HCT116 (cell line): ENCODE results near the gene GABBR2. TPM values are rescaled to one million over a fixed set of nuclear protein-coding genes. Genes with fewer than 3 reads are reported as not detected.

Experiments used
- ATAC-seq: fragments of 200-7000 bp; cut with Tn5 transposase; 2 replicates; pipeline ENCODE4 v1.9.1; 2020; ENCODE audit warnings: mild to moderate bottlenecking, moderate library complexity
- BruUV-seq: library from RNA; stranded (reverse); fragments of 400-500 nt; replicated peaks from 2 replicates; lab custom pipeline; 2021; lab: Mats Ljungman, UMichigan
- CTCF ChIA-PET: fragments of 300-600 bp; sonication (Branson Sonifier 250); formaldehyde crosslinking; loops from one replicate; lab custom pipeline; 2021; ENCODE audit warnings: antibody characterized with exemption; lab: Charles Lee
- POLR2A ChIA-PET: fragments of 300-600, 350-600 bp; sonication (Branson Sonifier 250); formaldehyde crosslinking; loops from one replicate; lab custom pipeline; 2021; ENCODE audit warnings: antibody characterized with exemption; lab: Charles Lee
- RAD21 ChIA-PET, 2 experiments: fragments of 300-600 bp; sonication (Branson Sonifier 250); formaldehyde crosslinking; loops; one replicate each; lab custom pipeline; 2023; ENCODE audit warnings: low total read pairs in 2 of 2; ENCODE audit not compliant: uncharacterized antibody in 2 of 2, unreplicated experiment in 2 of 2, low non-redundant PET in 1 of 2; lab: Charles Lee
- DNase-seq: peaks from one replicate; pipeline ENCODE4 v3.0.0-alpha.2; 2010; ENCODE audit warnings: low read depth, low spot score
- H2AFZ ChIP-seq: fragments of 200-600 bp; shearing (Covaris generic), sonication (generic); 2 replicates; pipeline ENCODE4 v1.6.1; 2017; ENCODE audit warnings: low read depth, mixed run types, mixed read lengths, antibody characterized with exemption, low read length; ENCODE audit not compliant: poor library complexity, severe bottlenecking
- H3K27ac ChIP-seq: 2 replicates; pipeline ENCODE4 v1.5.1; 2012; ENCODE audit warnings: low read depth, low read length
- H3K27me3 ChIP-seq: fragments of 200-600 bp; sonication (generic); 2 replicates; pipeline ENCODE4 v1.6.1; 2016; ENCODE audit warnings: mixed run types, low read length, mixed read lengths; ENCODE audit not compliant: insufficient read depth
- H3K36me3 ChIP-seq, 2 experiments: fragments of 200-500 bp in 1 of 2; fragments of 200-600 bp in 1 of 2; sonication (Bioruptor generic) in 1 of 2; sonication (generic) in 1 of 2; 2 replicates each; pipeline versions ENCODE4 v1.5.1 to v1.6.1; 2014 to 2016; ENCODE audit warnings: low read length in 2 of 2, inconsistent platforms in 1 of 2, mixed read lengths in 1 of 2, mixed run types in 1 of 2; ENCODE audit not compliant: insufficient read depth in 2 of 2, control insufficient read depth in 1 of 2
- H3K4me1 ChIP-seq, 2 experiments: fragments of 200-600 bp in 1 of 2; sonication (generic) in 1 of 2; 2 replicates each; pipeline versions ENCODE4 v1.5.1 to v1.6.1; 2012 to 2017; ENCODE audit warnings: low read length in 2 of 2, inconsistent platforms in 1 of 2, mild to moderate bottlenecking in 1 of 2, mixed read lengths in 1 of 2, mixed run types in 1 of 2, moderate library complexity in 1 of 2; ENCODE audit not compliant: insufficient read depth in 2 of 2, control insufficient read depth in 1 of 2
- H3K4me2 ChIP-seq: fragments of 200-600 bp; sonication (generic); 2 replicates; pipeline ENCODE4 v1.6.1; 2017; ENCODE audit warnings: mixed run types, low read length, mixed read lengths
- H3K4me3 ChIP-seq, 2 experiments: fragments of 200-600 bp in 1 of 2; sonication (generic) in 1 of 2; replicated peaks in 1 of 2; 2 replicates each; pipeline ENCODE4 v1.5.1; 2011 to 2016; ENCODE audit warnings: low read length in 2 of 2, control low read depth in 1 of 2, low read depth in 1 of 2, mild to moderate bottlenecking in 1 of 2, mixed read lengths in 1 of 2, mixed run types in 1 of 2
- H3K79me2 ChIP-seq: fragments of 200-600 bp; sonication (generic); 2 replicates; pipeline ENCODE4 v1.6.1; 2017; ENCODE audit warnings: mild to moderate bottlenecking, mixed run types, low read length, moderate library complexity, mixed read lengths; ENCODE audit not compliant: insufficient read depth
- H3K9ac ChIP-seq: fragments of 200-600 bp; sonication (generic); 2 replicates; pipeline ENCODE4 v1.6.1; 2016; ENCODE audit warnings: low read length, mixed read lengths
- H3K9me2 ChIP-seq: fragments of 200-600 bp; sonication (generic), shearing (Covaris generic); 2 replicates; pipeline ENCODE4 v1.6.1; 2017; ENCODE audit warnings: mixed run types, mild to moderate bottlenecking, moderate library complexity; ENCODE audit not compliant: insufficient read depth
- H3K9me3 ChIP-seq, 2 experiments: fragments of 200-500 bp in 1 of 2; fragments of 200-600 bp in 1 of 2; sonication (Bioruptor generic) in 1 of 2; sonication (generic) in 1 of 2; 2 replicates each; pipeline ENCODE4 v1.6.1; 2014 to 2017; ENCODE audit warnings: low read length in 2 of 2, mixed read lengths in 2 of 2, inconsistent platforms in 1 of 2, low read depth in 1 of 2, mild to moderate bottlenecking in 1 of 2, mixed run types in 1 of 2, moderate library complexity in 1 of 2; ENCODE audit not compliant: control insufficient read depth in 1 of 2, insufficient read depth in 1 of 2
- H4K20me1 ChIP-seq: fragments of 200-600 bp; sonication (generic), shearing (Covaris generic); 2 replicates; pipeline ENCODE4 v1.6.1; 2017; ENCODE audit warnings: mixed run types, mild to moderate bottlenecking, moderate library complexity; ENCODE audit not compliant: insufficient read depth
- CBX3 ChIP-seq: IDR thresholded peaks from 2 replicates; pipeline ENCODE4 v1.6.1; 2012; ENCODE audit warnings: low read depth
- EGR1 ChIP-seq: IDR thresholded peaks from 2 replicates; pipeline ENCODE4 v1.6.1; 2012; ENCODE audit warnings: low read depth
- ELF1 ChIP-seq: IDR thresholded peaks from 2 replicates; pipeline ENCODE4 v1.6.1; 2012; ENCODE audit warnings: low read depth, borderline replicate concordance
- EZH2 ChIP-seq: fragments of 200-600 bp; sonication (generic); IDR thresholded peaks from 2 replicates; pipeline ENCODE4 v1.6.1; 2017; ENCODE audit warnings: antibody characterized with exemption, mixed run types
- EZH2phosphoT487 ChIP-seq: fragments of 200-600 bp; IDR thresholded peaks from 2 replicates; pipeline ENCODE4 v1.6.1; 2018; ENCODE audit warnings: antibody characterized with exemption, borderline replicate concordance
- JUND ChIP-seq: IDR thresholded peaks from 2 replicates; pipeline ENCODE4 v1.6.1; 2012
- POLR2A ChIP-seq: IDR thresholded peaks from 2 replicates; pipeline ENCODE4 v1.7.0; 2011; ENCODE audit warnings: borderline replicate concordance; ENCODE audit not compliant: insufficient read depth, insufficient read length; ENCODE audit errors: extremely low read depth
- REST ChIP-seq: IDR thresholded peaks from 2 replicates; pipeline ENCODE4 v1.6.1; 2012; ENCODE audit warnings: low read depth
- SP1 ChIP-seq: IDR thresholded peaks from 2 replicates; pipeline ENCODE4 v1.6.1; 2012; ENCODE audit warnings: low read depth
- ZFX ChIP-seq: fragments of 450-650 bp; IDR thresholded peaks from 2 replicates; pipeline ENCODE4 v1.6.1; 2017
- intact Hi-C: fragments of 100-400 bp; cut with micrococcal nuclease; formaldehyde crosslinking; loops from 2 replicates; pipeline ENCODE4 v1.10.0; 2022
- total RNA-seq: library from RNA; stranded (reverse); gene quantifications from one replicate; pipeline ENCODE4 v1.2.1, GENCODE V29; 2021; ENCODE audit not compliant: unreplicated experiment
- TF ChIP-seq, protein P1 (sequence below): IDR thresholded peaks from 2 replicates; pipeline ENCODE4 v1.6.1; 2011; ENCODE audit warnings: mild to moderate bottlenecking, low read length, moderate library complexity; ENCODE audit not compliant: insufficient replicate concordance; ENCODE audit errors: extremely low read depth
- TF ChIP-seq, protein P2 (sequence below): IDR thresholded peaks from 2 replicates; pipeline ENCODE4 v1.6.1; 2012
- TF ChIP-seq, protein P3 (sequence below), 3 experiments: fragments of 200-600 bp in 1 of 3; sonication (generic) in 1 of 3; IDR thresholded peaks in 2 of 3; conservative IDR thresholded peaks in 1 of 3; 2 replicates each; pipeline ENCODE4 v1.5.1; 2012 to 2017; ENCODE audit warnings: low read depth in 2 of 3, low read length in 2 of 3, antibody characterized with exemption in 1 of 3, borderline replicate concordance in 1 of 3, control low read depth in 1 of 3, mild to moderate bottlenecking in 1 of 3, mixed read lengths in 1 of 3, mixed run types in 1 of 3, moderate library complexity in 1 of 3; ENCODE audit not compliant: insufficient read depth in 1 of 3

The GABBR2 gene
- total RNA-seq, 1 experiment from 2014 or later: 0.15 TPM

GRCh38 chr9:98295824-98296223 lies 412.9 kb downstream of the GABBR2 start:
- no peak overlapping the region for H3K4me2 ChIP-seq
- no peaks in the 10 kb centered on the region for H3K27me3 ChIP-seq
- RAD21 ChIA-PET: no interaction called here
- H4K20me1 ChIP-seq: no peaks in the 10 kb centered on the region
- CTCF ChIA-PET: no interaction called here
- H3K27ac ChIP-seq: no peak overlapping the region
- H3K9me2 ChIP-seq: no peaks in the 10 kb centered on the region
- no peak for DNase-seq
- no peaks in the 10 kb centered on the region for H3K79me2 ChIP-seq
- H3K9me3 ChIP-seq: no peaks in the 10 kb centered on the region
- no peak overlapping the region for H3K9ac ChIP-seq
- no peak for TF ChIP-seq ZFX
- no peak for TF ChIP-seq REST
- TF ChIP-seq, protein P1, sequence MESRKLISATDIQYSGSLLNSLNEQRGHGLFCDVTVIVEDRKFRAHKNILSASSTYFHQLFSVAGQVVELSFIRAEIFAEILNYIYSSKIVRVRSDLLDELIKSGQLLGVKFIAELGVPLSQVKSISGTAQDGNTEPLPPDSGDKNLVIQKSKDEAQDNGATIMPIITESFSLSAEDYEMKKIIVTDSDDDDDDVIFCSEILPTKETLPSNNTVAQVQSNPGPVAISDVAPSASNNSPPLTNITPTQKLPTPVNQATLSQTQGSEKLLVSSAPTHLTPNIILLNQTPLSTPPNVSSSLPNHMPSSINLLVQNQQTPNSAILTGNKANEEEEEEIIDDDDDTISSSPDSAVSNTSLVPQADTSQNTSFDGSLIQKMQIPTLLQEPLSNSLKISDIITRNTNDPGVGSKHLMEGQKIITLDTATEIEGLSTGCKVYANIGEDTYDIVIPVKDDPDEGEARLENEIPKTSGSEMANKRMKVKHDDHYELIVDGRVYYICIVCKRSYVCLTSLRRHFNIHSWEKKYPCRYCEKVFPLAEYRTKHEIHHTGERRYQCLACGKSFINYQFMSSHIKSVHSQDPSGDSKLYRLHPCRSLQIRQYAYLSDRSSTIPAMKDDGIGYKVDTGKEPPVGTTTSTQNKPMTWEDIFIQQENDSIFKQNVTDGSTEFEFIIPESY: no peak
- TF ChIP-seq, protein P2, sequence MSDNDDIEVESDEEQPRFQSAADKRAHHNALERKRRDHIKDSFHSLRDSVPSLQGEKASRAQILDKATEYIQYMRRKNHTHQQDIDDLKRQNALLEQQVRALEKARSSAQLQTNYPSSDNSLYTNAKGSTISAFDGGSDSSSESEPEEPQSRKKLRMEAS: no peak
- TF ChIP-seq, protein P3, sequence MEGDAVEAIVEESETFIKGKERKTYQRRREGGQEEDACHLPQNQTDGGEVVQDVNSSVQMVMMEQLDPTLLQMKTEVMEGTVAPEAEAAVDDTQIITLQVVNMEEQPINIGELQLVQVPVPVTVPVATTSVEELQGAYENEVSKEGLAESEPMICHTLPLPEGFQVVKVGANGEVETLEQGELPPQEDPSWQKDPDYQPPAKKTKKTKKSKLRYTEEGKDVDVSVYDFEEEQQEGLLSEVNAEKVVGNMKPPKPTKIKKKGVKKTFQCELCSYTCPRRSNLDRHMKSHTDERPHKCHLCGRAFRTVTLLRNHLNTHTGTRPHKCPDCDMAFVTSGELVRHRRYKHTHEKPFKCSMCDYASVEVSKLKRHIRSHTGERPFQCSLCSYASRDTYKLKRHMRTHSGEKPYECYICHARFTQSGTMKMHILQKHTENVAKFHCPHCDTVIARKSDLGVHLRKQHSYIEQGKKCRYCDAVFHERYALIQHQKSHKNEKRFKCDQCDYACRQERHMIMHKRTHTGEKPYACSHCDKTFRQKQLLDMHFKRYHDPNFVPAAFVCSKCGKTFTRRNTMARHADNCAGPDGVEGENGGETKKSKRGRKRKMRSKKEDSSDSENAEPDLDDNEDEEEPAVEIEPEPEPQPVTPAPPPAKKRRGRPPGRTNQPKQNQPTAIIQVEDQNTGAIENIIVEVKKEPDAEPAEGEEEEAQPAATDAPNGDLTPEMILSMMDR (IDR thresholded peaks at IDR 0.05 in 2 of 3, conservative IDR thresholded peaks at IDR 0.05 in 1 of 3; ENCODE audit: borderline replicate concordance in 1 of 3, insufficient read depth in 1 of 3, low read depth in 2 of 3, low read length in 2 of 3): no peak
- no peak for TF ChIP-seq CBX3
- TF ChIP-seq EZH2: no peak
- no peak for TF ChIP-seq POLR2A
- no peak for TF ChIP-seq JUND
- no peak for TF ChIP-seq SP1
- TF ChIP-seq ELF1: no peak
- TF ChIP-seq EGR1: no peak
- no peak for TF ChIP-seq EZH2phosphoT487
- BruUV-seq: no TSS peak
- no peak for ATAC-seq
- intact Hi-C loops: no loop called here
- no peak overlapping the region for H3K4me3 ChIP-seq
- no peaks in the 10 kb centered on the region for H3K4me1 ChIP-seq
- POLR2A ChIA-PET: no interaction called here
- no peaks in the 10 kb centered on the region for H3K36me3 ChIP-seq
- no peak overlapping the region for H2AFZ ChIP-seq
